ENCODE measurements around the gene C16orf90. TPM values are rescaled to one million over a fixed set of nuclear protein-coding genes. Genes with fewer than 3 reads are reported as not detected.
"Not testable (repeated sequence)": the region's sequence is repeated elsewhere in the genome, so short reads cannot be mapped to it uniquely, and the experiment has no call there.

Gene C16orf90
- total RNA-seq, 1 experiment from 2014 or later = not detected

- CTCF ChIA-PET = interaction anchor here (0.6 kb wide), 3 partner anchors 27 to 1063 kb away, joined by 3 to 6 read pairs (median 4); no protein-coding TSS in a partner anchor
Observed at GRCh38 chr16:3509470-3509928, 14.2 kb upstream of the C16orf90 start.

GRCh38 chr16:3508736-3509135, 13.4 kb upstream of the C16orf90 start:
- Mint-ChIP-seq H3K4me1 (ENCODE audit: insufficient read depth, unreplicated experiment) (peaks cover 12% of the 10 kb centered on the region), H3K27ac (ENCODE audit: low read depth, unreplicated experiment) (peak overlapping the region; percentile 64), H3K27me3 (ENCODE audit: insufficient read depth, unreplicated experiment) (no peaks in the 10 kb centered on the region), H3K9me3 (ENCODE audit: unreplicated experiment) (no peaks in the 10 kb centered on the region), H3K36me3 (ENCODE audit: insufficient read depth, unreplicated experiment) (peaks cover 85% of the 10 kb centered on the region), H3K4me3 (ENCODE audit: unreplicated experiment) (peak overlapping the region; percentile 34)
- POLR2A ChIA-PET = interaction anchor here (0.6 to 1.4 kb wide), 4 partner anchors 103 to 1033 kb away, joined by 3 to 4 read pairs (median 4); partner anchors contain the start of genes ZNF174 and ZSCAN32
- DNase-seq (ENCODE audit: unreplicated experiment) = no peak
- CTCF ChIA-PET = no interaction called here
- TF ChIP-seq, protein P1, sequence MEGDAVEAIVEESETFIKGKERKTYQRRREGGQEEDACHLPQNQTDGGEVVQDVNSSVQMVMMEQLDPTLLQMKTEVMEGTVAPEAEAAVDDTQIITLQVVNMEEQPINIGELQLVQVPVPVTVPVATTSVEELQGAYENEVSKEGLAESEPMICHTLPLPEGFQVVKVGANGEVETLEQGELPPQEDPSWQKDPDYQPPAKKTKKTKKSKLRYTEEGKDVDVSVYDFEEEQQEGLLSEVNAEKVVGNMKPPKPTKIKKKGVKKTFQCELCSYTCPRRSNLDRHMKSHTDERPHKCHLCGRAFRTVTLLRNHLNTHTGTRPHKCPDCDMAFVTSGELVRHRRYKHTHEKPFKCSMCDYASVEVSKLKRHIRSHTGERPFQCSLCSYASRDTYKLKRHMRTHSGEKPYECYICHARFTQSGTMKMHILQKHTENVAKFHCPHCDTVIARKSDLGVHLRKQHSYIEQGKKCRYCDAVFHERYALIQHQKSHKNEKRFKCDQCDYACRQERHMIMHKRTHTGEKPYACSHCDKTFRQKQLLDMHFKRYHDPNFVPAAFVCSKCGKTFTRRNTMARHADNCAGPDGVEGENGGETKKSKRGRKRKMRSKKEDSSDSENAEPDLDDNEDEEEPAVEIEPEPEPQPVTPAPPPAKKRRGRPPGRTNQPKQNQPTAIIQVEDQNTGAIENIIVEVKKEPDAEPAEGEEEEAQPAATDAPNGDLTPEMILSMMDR (IDR thresholded peaks at IDR 0.05; ENCODE audit: unreplicated experiment) = no peak
- no TSS peak for BruUV-seq (replicated peaks)
- intact Hi-C loops (cut with micrococcal nuclease) = no loop called here

More at GRCh38 chr16:3509470-3509928, 14.2 kb upstream of the C16orf90 start:
- Mint-ChIP-seq H3K27me3 (ENCODE audit: insufficient read depth, unreplicated experiment) (no peaks in the 10 kb centered on the region), H3K9me3 (ENCODE audit: unreplicated experiment) (no peaks in the 10 kb centered on the region), H3K4me1 (ENCODE audit: insufficient read depth, unreplicated experiment) (peaks cover 12% of the 10 kb centered on the region), H3K36me3 (ENCODE audit: insufficient read depth, unreplicated experiment) (peaks cover 93% of the 10 kb centered on the region), H3K4me3 (ENCODE audit: unreplicated experiment) (no peak overlapping the region), H3K27ac (ENCODE audit: low read depth, unreplicated experiment) (peak overlapping the region; percentile 64)
- intact Hi-C loops (cut with micrococcal nuclease) = no loop called here
- TF ChIP-seq, protein P1 (IDR thresholded peaks at IDR 0.05; ENCODE audit: unreplicated experiment) = no peak
- BruUV-seq (replicated peaks) = no TSS peak
- POLR2A ChIA-PET = interaction anchor here (0.5 to 1.4 kb wide), 5 partner anchors 10 to 606 kb away, joined by 3 to 4 read pairs (median 3); no protein-coding TSS in a partner anchor
- DNase-seq (ENCODE audit: unreplicated experiment) = peak; percentile 54

DNA sequence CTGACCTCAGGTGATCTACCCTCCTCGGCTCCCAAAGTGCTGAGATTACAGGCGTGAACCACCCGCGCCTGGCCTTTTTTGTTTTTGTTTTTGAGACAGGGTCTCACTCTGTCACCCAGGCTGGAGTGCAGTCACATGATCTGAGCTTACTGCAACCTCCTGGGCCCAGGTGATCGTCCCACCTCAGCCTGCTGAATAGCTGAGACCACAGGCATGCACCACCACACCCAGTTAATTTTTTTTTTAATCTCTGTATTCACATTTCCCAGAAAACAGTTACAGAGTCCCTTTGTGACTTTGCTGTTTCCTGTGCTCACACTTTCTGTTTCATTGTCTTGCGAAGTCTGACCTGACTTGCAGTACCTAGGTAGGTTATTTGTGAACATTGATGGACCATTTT, 8.2 kb upstream of the C16orf90 start:
- Mint-ChIP-seq H3K4me3 (ENCODE audit: unreplicated experiment) (no peak overlapping the region), H3K36me3 (ENCODE audit: insufficient read depth, unreplicated experiment) (peaks cover 45% of the 10 kb centered on the region), H3K4me1 (ENCODE audit: insufficient read depth, unreplicated experiment) (peaks cover 4% of the 10 kb centered on the region), H3K27ac (ENCODE audit: low read depth, unreplicated experiment) (no peak overlapping the region), H3K9me3 (ENCODE audit: unreplicated experiment) (no peaks in the 10 kb centered on the region), H3K27me3 (ENCODE audit: insufficient read depth, unreplicated experiment) (no peaks in the 10 kb centered on the region)
- intact Hi-C loops (cut with micrococcal nuclease) = no loop called here
- no TSS peak for BruUV-seq (replicated peaks)
- no peak for DNase-seq (ENCODE audit: unreplicated experiment)
- TF ChIP-seq, protein P1 (IDR thresholded peaks at IDR 0.05; ENCODE audit: unreplicated experiment) = no peak
- CTCF ChIA-PET = interaction anchor here (0.7 to 2.0 kb wide), 2 partner anchors 10 to 846 kb away, joined by 3 to 4 read pairs; no protein-coding TSS in a partner anchor
- POLR2A ChIA-PET = no interaction called here

- ChIA-PET POLR2A (interaction anchor here (0.6 to 1.2 kb wide), 3 partner anchors 46 to 238 kb away, joined by 3 to 4 read pairs (median 4); partner anchors contain the start of genes NAA60 and ZNF597), CTCF (interaction anchor here (0.7 to 2.0 kb wide), 3 partner anchors 11 to 319 kb away, joined by 3 to 4 read pairs (median 3); no protein-coding TSS in a partner anchor)
- Mint-ChIP-seq H3K36me3 (ENCODE audit: insufficient read depth, unreplicated experiment) (peaks cover 30% of the 10 kb centered on the region), H3K27ac (ENCODE audit: low read depth, unreplicated experiment) (peak overlapping the region; percentile 93), H3K4me1 (ENCODE audit: insufficient read depth, unreplicated experiment) (no peaks in the 10 kb centered on the region), H3K27me3 (ENCODE audit: insufficient read depth, unreplicated experiment) (no peaks in the 10 kb centered on the region), H3K4me3 (ENCODE audit: unreplicated experiment) (peak overlapping the region; percentile 81), H3K9me3 (ENCODE audit: unreplicated experiment) (no peaks in the 10 kb centered on the region)
- no TSS peak for BruUV-seq (replicated peaks)
- intact Hi-C loops (cut with micrococcal nuclease) = no loop called here
- DNase-seq (ENCODE audit: unreplicated experiment) = no peak
- TF ChIP-seq, protein P1 (IDR thresholded peaks at IDR 0.05; ENCODE audit: unreplicated experiment) = no peak
Observed at GRCh38 chr16:3501783-3502400, 6.6 kb upstream of the C16orf90 start.

- H3K4me1 Mint-ChIP-seq (ENCODE audit: insufficient read depth, unreplicated experiment); H3K27me3 Mint-ChIP-seq (ENCODE audit: insufficient read depth, unreplicated experiment); DNase-seq (ENCODE audit: unreplicated experiment); H3K9me3 Mint-ChIP-seq (ENCODE audit: unreplicated experiment); BruUV-seq (replicated peaks); intact Hi-C loops (cut with micrococcal nuclease): not testable (repeated sequence)
- POLR2A ChIA-PET = interaction anchor here (0.7 to 1.2 kb wide), 3 partner anchors 58 to 237 kb away, joined by 4 read pairs; partner anchors contain the start of genes NAA60 and ZNF597
- peak overlapping the region; percentile 93 for H3K27ac Mint-ChIP-seq (ENCODE audit: low read depth, unreplicated experiment)
- peak overlapping the region; percentile 81 for H3K4me3 Mint-ChIP-seq (ENCODE audit: unreplicated experiment)
- H3K36me3 Mint-ChIP-seq (ENCODE audit: insufficient read depth, unreplicated experiment) = peaks cover 25% of the 10 kb centered on the region
- CTCF ChIA-PET = interaction anchor here (0.7 to 1.1 kb wide), 2 partner anchors 49 to 319 kb away, joined by 3 read pairs; no protein-coding TSS in a partner anchor
Observed at GRCh38 chr16:3501412-3501761, 6.1 kb upstream of the C16orf90 start.

Data from MCF 10A (cell line).